DND-41 (cell line): ENCODE data around the gene SLAMF1.

Experiments used
- ATAC-seq: fragments of 200-7000 bp; cut with Tn5 transposase; 3 replicates; pipeline ENCODE4 v1.9.1; 2021; ENCODE audit warnings: low read depth; ENCODE audit not compliant: insufficient read depth
- DNase-seq: peaks from one replicate; pipeline ENCODE4 v3.0.0-alpha.2; 2020
- H2AFZ ChIP-seq: 2 replicates; pipeline ENCODE4 v1.6.0; 2012; ENCODE audit warnings: low read depth, low read length
- H3K27ac ChIP-seq: 2 replicates; pipeline ENCODE4 v1.5.1; 2012; ENCODE audit warnings: low read length, inconsistent platforms
- H3K27me3 ChIP-seq: fragments of 200-600 bp; sonication (generic); 2 replicates; pipeline ENCODE4 v1.6.0; 2012; ENCODE audit warnings: low read length, mild to moderate bottlenecking, inconsistent platforms; ENCODE audit not compliant: insufficient read depth, poor library complexity
- H3K36me3 ChIP-seq: 2 replicates; pipeline ENCODE4 v1.5.1; 2012; ENCODE audit warnings: low read length, inconsistent platforms; ENCODE audit not compliant: insufficient read depth
- H3K4me1 ChIP-seq: 2 replicates; pipeline ENCODE4 v1.5.1; 2012; ENCODE audit warnings: mild to moderate bottlenecking, low read length; ENCODE audit not compliant: insufficient read depth
- H3K4me2 ChIP-seq: 2 replicates; pipeline ENCODE4 v1.6.0; 2012; ENCODE audit warnings: mild to moderate bottlenecking, moderate library complexity, low read length, inconsistent platforms; ENCODE audit not compliant: insufficient read depth
- H3K4me3 ChIP-seq, 2 experiments: fragments of 200-600 bp in 1 of 2; shearing (Covaris generic) in 1 of 2; 2 replicates each; pipeline ENCODE4 v1.5.1; 2012 to 2016; ENCODE audit warnings: inconsistent platforms in 2 of 2, low read length in 2 of 2, mild to moderate bottlenecking in 2 of 2, low read depth in 1 of 2, moderate library complexity in 1 of 2
- H3K79me2 ChIP-seq: 2 replicates; pipeline ENCODE4 v1.6.0; 2012; ENCODE audit warnings: low read length, inconsistent platforms; ENCODE audit not compliant: insufficient read depth
- H3K9ac ChIP-seq: 2 replicates; pipeline ENCODE4 v1.6.0; 2012; ENCODE audit warnings: low read depth, mild to moderate bottlenecking, inconsistent platforms, low read length, moderate library complexity
- H3K9me3 ChIP-seq: 2 replicates; pipeline ENCODE4 v1.5.1; 2012; ENCODE audit warnings: low read length, moderate library complexity, mild to moderate bottlenecking, inconsistent platforms; ENCODE audit not compliant: insufficient read depth, severe bottlenecking
- H4K20me1 ChIP-seq: 2 replicates; pipeline ENCODE4 v1.6.0; 2012; ENCODE audit warnings: low read length; ENCODE audit not compliant: insufficient read depth
- CTCF ChIP-seq: IDR thresholded peaks from 2 replicates; pipeline ENCODE4 v1.5.1; 2012; ENCODE audit warnings: borderline replicate concordance, low read length, moderate library complexity, mild to moderate bottlenecking; ENCODE audit not compliant: poor library complexity, severe bottlenecking; ENCODE audit errors: extremely low read depth
- EZH2 ChIP-seq: IDR thresholded peaks from 3 replicates; pipeline ENCODE4 v1.6.1; 2012; ENCODE audit warnings: borderline replicate concordance, low read depth, mild to moderate bottlenecking, moderate library complexity, low read length, inconsistent platforms; ENCODE audit not compliant: severe bottlenecking

The SLAMF1 gene

GRCh38 chr1:160569806-160570205 is 77.0 kb downstream of the SLAMF1 start:
- H3K4me3 ChIP-seq: no peak overlapping the region
- no peaks in the 10 kb centered on the region for H3K27me3 ChIP-seq
- no peaks in the 10 kb centered on the region for H3K9me3 ChIP-seq
- peaks cover 45% of the 10 kb centered on the region for H3K4me1 ChIP-seq
- H4K20me1 ChIP-seq: no peaks in the 10 kb centered on the region
- H3K9ac ChIP-seq: peak overlapping the region; percentile 4; the same call in 1 of the 2 replicates
- no peaks in the 10 kb centered on the region for H3K36me3 ChIP-seq
- DNase-seq (no peak), ATAC-seq (no peak)
- no peak overlapping the region for H3K4me2 ChIP-seq
- 0 out of 2 replicates have a peak, but pooled peaks cover 3% of the 10 kb centered on the region for H3K79me2 ChIP-seq
- H2AFZ ChIP-seq: no peak overlapping the region
- H3K27ac ChIP-seq: peak overlapping the region; percentile 94
- TF ChIP-seq CTCF (no peak), EZH2 (no peak)

- TF ChIP-seq EZH2 (no peak), CTCF (no peak)
- H3K36me3 ChIP-seq: peaks cover 4% of the 10 kb centered on the region; the same call in 1 of the 2 replicates
- H3K4me3 ChIP-seq: 0 out of 4 replicates have a peak overlapping the region, but pooled peaks of 1 of the 2 experiments have one; percentile 15
- peak overlapping the region; percentile 80 for H2AFZ ChIP-seq
- H3K79me2 ChIP-seq: 0 out of 2 replicates have a peak, but pooled peaks cover 3% of the 10 kb centered on the region
- ATAC-seq: peak; percentile 97
- peak overlapping the region; percentile 94 for H3K27ac ChIP-seq
- H3K9ac ChIP-seq: peak overlapping the region; percentile 51
- H3K9me3 ChIP-seq: peaks cover under 1% of the 10 kb centered on the region
- H3K4me1 ChIP-seq: peaks cover 40% of the 10 kb centered on the region
- H3K4me2 ChIP-seq: peak overlapping the region; percentile 42
- DNase-seq: peak; percentile 92
- no peaks in the 10 kb centered on the region for H3K27me3 ChIP-seq
- no peaks in the 10 kb centered on the region for H4K20me1 ChIP-seq
Observed at GRCh38 chr1:160567858-160568682, 78.8 kb downstream of the SLAMF1 start.

GRCh38 chr1:160567341-160567740 is 79.5 kb downstream of the SLAMF1 start:
- Histone ChIP-seq H3K27ac (peak overlapping the region; percentile 94), H3K4me2 (peak overlapping the region; percentile 42)

More at GRCh38 chr1:160567341-160567740, 79.5 kb downstream of the SLAMF1 start:
- Histone ChIP-seq H3K4me1 (peaks cover 40% of the 10 kb centered on the region), H3K27me3 (no peaks in the 10 kb centered on the region), H4K20me1 (no peaks in the 10 kb centered on the region), H3K4me3 (no peak overlapping the region), H2AFZ (peak overlapping the region; percentile 80), H3K9ac (peak overlapping the region; percentile 51), H3K9me3 (peaks cover 4% of the 10 kb centered on the region), H3K36me3 (peaks cover 4% of the 10 kb centered on the region; the same call in 1 of the 2 replicates), H3K79me2 (no peaks in the 10 kb centered on the region)
- TF ChIP-seq CTCF: no peak
- no peak for TF ChIP-seq EZH2
- ATAC-seq (no peak), DNase-seq (no peak)
